ENCODE data around the gene KCNC1. TPM values are rescaled to one million over a fixed set of nuclear protein-coding genes. Genes with fewer than 3 reads are reported as not detected.

Gene KCNC1
- total and polyA plus RNA-seq, 7 experiments from 2014 or later = not detected

GRCh38 chr11:17730608-17731462 lies 3.7 kb upstream of the KCNC1 start:
- no peak overlapping the region for H3K4me3 Mint-ChIP-seq
- no peaks in the 10 kb centered on the region for H3K4me1 ChIP-seq (ENCODE audit: control insufficient read depth in 2 of 2, insufficient read depth in 2 of 2, low read length in 2 of 2)

GRCh38 chr11:17733261-17733660 lies 1.3 kb upstream of the KCNC1 start:
- H3K9me3 Mint-ChIP-seq = peaks cover 0 to 5% (median 0%) of the 10 kb centered on the region in 11 donors
- no peak overlapping the region for H3K4me3 ChIP-seq (ENCODE audit: low read length)
- H3K27ac Mint-ChIP-seq = no peak overlapping the region
- peaks cover 56 to 71% (median 59%) of the 10 kb centered on the region in 5 donors for H3K27me3 Mint-ChIP-seq
- no peak for ATAC-seq
- peaks cover 0 to 14% (median 10%) of the 10 kb centered on the region in 7 donors for H3K4me1 Mint-ChIP-seq
- H3K4me3 Mint-ChIP-seq = peak overlapping the region in 4 of 10 donors; percentile 11 to 71 (median 44)
- ChIA-PET CTCF (no interaction called here), POLR2A (no interaction called here)
- no peaks in the 10 kb centered on the region for H3K4me1 ChIP-seq (ENCODE audit: control insufficient read depth in 2 of 2, insufficient read depth in 2 of 2, low read length in 2 of 2)
- H3K27me3 ChIP-seq (ENCODE audit: control insufficient read depth in 2 of 2, insufficient read depth in 2 of 2, low read length in 2 of 2) = peaks cover 0 to 4% of the 10 kb centered on the region in 2 donors
- no peak for DNase-seq
- H3K36me3 Mint-ChIP-seq = peaks cover 0 to 5% (median 0%) of the 10 kb centered on the region in 5 donors
- H3K9me3 ChIP-seq (ENCODE audit: control insufficient read depth in 2 of 3, low read length in 3 of 3) = no peaks in the 10 kb centered on the region
- no peak overlapping the region for H3K27ac ChIP-seq (ENCODE audit: low read depth, low read length)
- no peaks in the 10 kb centered on the region for H3K36me3 ChIP-seq (ENCODE audit: control insufficient read depth in 2 of 3, insufficient read depth in 3 of 3, low read length in 3 of 3)
- intact Hi-C loops (cut with micrococcal nuclease) = loop anchor here in 1 of 2 donors (5.0 kb wide), 1 partner anchor 374 kb away; the partner anchor contains the start of gene SAAL1

More at GRCh38 chr11:17730608-17731462, 3.7 kb upstream of the KCNC1 start:
- Mint-ChIP-seq H3K9me3 (no peaks in the 10 kb centered on the region), H3K27ac (no peak overlapping the region), H3K27me3 (peaks cover 49 to 63% (median 58%) of the 10 kb centered on the region in 5 donors), H3K4me1 (peaks cover 0 to 10% (median 7%) of the 10 kb centered on the region in 7 donors), H3K36me3 (no peaks in the 10 kb centered on the region)
- intact Hi-C loops (cut with micrococcal nuclease) = loop anchor here in 1 of 2 donors (1.0 to 5.0 kb wide), 3 partner anchors 132 to 376 kb away; partner anchors contain the start of gene SAAL1
- no peaks in the 10 kb centered on the region for H3K36me3 ChIP-seq (ENCODE audit: control insufficient read depth in 2 of 3, insufficient read depth in 3 of 3, low read length in 3 of 3)
- ChIA-PET POLR2A (no interaction called here), CTCF (interaction anchor here (0.6 to 1.7 kb wide), 5 partner anchors 8 to 251 kb away, joined by 3 to 6 read pairs (median 3); no protein-coding TSS in a partner anchor)
- no peaks in the 10 kb centered on the region for H3K27me3 ChIP-seq (ENCODE audit: control insufficient read depth in 2 of 2, insufficient read depth in 2 of 2, low read length in 2 of 2)
- DNase-seq = peak in 8 of 9 donors; percentile 4 to 72 (median 32)
- no peak overlapping the region for H3K4me3 ChIP-seq (ENCODE audit: low read length)
- H3K9me3 ChIP-seq (ENCODE audit: control insufficient read depth in 2 of 3, low read length in 3 of 3) = no peaks in the 10 kb centered on the region
- no peak overlapping the region for H3K27ac ChIP-seq (ENCODE audit: low read depth, low read length)
- peak; percentile 74 for ATAC-seq

GRCh38 chr11:17734986-17735817 lies 621 bp downstream of the KCNC1 start:
- Histone ChIP-seq H3K27me3 (ENCODE audit: control insufficient read depth in 2 of 2, insufficient read depth in 2 of 2, low read length in 2 of 2) (peaks cover 0 to 6% of the 10 kb centered on the region in 2 donors), H3K27ac (ENCODE audit: low read depth, low read length) (no peak overlapping the region), H3K9me3 (ENCODE audit: control insufficient read depth in 2 of 3, low read length in 3 of 3) (no peaks in the 10 kb centered on the region), H3K4me3 (ENCODE audit: low read length) (no peak overlapping the region), H3K4me1 (ENCODE audit: control insufficient read depth in 2 of 2, insufficient read depth in 2 of 2, low read length in 2 of 2) (no peaks in the 10 kb centered on the region), H3K36me3 (ENCODE audit: control insufficient read depth in 2 of 3, insufficient read depth in 3 of 3, low read length in 3 of 3) (no peaks in the 10 kb centered on the region)
- intact Hi-C loops (cut with micrococcal nuclease) = loop anchor here in 1 of 2 donors (5.0 kb wide), 1 partner anchor 372 kb away; the partner anchor contains the start of gene SAAL1
- DNase-seq (peak in 2 of 9 donors; percentile 19 to 62), ATAC-seq (peak; percentile 41)
- Mint-ChIP-seq H3K27me3 (peaks cover 41 to 60% (median 46%) of the 10 kb centered on the region in 5 donors), H3K27ac (no peak overlapping the region), H3K9me3 (peaks cover 0 to 5% (median 0%) of the 10 kb centered on the region in 11 donors), H3K4me1 (peaks cover 0 to 14% (median 10%) of the 10 kb centered on the region in 7 donors), H3K4me3 (peak overlapping the region in 1 of 10 donors; percentile 55), H3K36me3 (peaks cover 0 to 5% (median 0%) of the 10 kb centered on the region in 5 donors)
- POLR2A ChIA-PET = no interaction called here
- CTCF ChIA-PET = no interaction called here

- Histone ChIP-seq H3K36me3 (ENCODE audit: control insufficient read depth in 2 of 3, insufficient read depth in 3 of 3, low read length in 3 of 3) (no peaks in the 10 kb centered on the region), H3K27me3 (ENCODE audit: control insufficient read depth in 2 of 2, insufficient read depth in 2 of 2, low read length in 2 of 2) (peaks cover 0 to 6% of the 10 kb centered on the region in 2 donors), H3K4me1 (ENCODE audit: control insufficient read depth in 2 of 2, insufficient read depth in 2 of 2, low read length in 2 of 2) (no peaks in the 10 kb centered on the region), H3K4me3 (ENCODE audit: low read length) (no peak overlapping the region), H3K9me3 (ENCODE audit: control insufficient read depth in 2 of 3, low read length in 3 of 3) (no peaks in the 10 kb centered on the region), H3K27ac (ENCODE audit: low read depth, low read length) (no peak overlapping the region)
- peaks cover 0 to 5% (median 0%) of the 10 kb centered on the region in 5 donors for H3K36me3 Mint-ChIP-seq
- peak overlapping the region in 2 of 10 donors; percentile 32 to 55 for H3K4me3 Mint-ChIP-seq
- POLR2A ChIA-PET = no interaction called here
- peaks cover 35 to 60% (median 38%) of the 10 kb centered on the region in 5 donors for H3K27me3 Mint-ChIP-seq
- ATAC-seq (no peak), DNase-seq (no peak)
- H3K27ac Mint-ChIP-seq = no peak overlapping the region
- H3K9me3 Mint-ChIP-seq = peaks cover 0 to 5% (median 0%) of the 10 kb centered on the region in 11 donors
- intact Hi-C loops (cut with micrococcal nuclease) = no loop called here
- CTCF ChIA-PET = no interaction called here
- H3K4me1 Mint-ChIP-seq = peaks cover 0 to 14% (median 8%) of the 10 kb centered on the region in 7 donors
Observed at GRCh38 chr11:17735818-17736578, 1.4 kb downstream of the KCNC1 start.

- no peak overlapping the region for H3K27ac ChIP-seq (ENCODE audit: low read depth, low read length)
- ChIA-PET CTCF (no interaction called here), POLR2A (no interaction called here)
- DNase-seq = no peak
- no peak for ATAC-seq
- H3K27ac Mint-ChIP-seq = no peak overlapping the region
- H3K9me3 ChIP-seq (ENCODE audit: control insufficient read depth in 2 of 3, low read length in 3 of 3) = no peaks in the 10 kb centered on the region
- peaks cover 0 to 5% (median 0%) of the 10 kb centered on the region in 11 donors for H3K9me3 Mint-ChIP-seq
- H3K36me3 Mint-ChIP-seq = peaks cover 0 to 5% (median 0%) of the 10 kb centered on the region in 5 donors
- no peak overlapping the region for H3K4me3 ChIP-seq (ENCODE audit: low read length)
- peaks cover 0 to 14% (median 8%) of the 10 kb centered on the region in 7 donors for H3K4me1 Mint-ChIP-seq
- no peaks in the 10 kb centered on the region for H3K4me1 ChIP-seq (ENCODE audit: control insufficient read depth in 2 of 2, insufficient read depth in 2 of 2, low read length in 2 of 2)
- peaks cover 35 to 57% (median 39%) of the 10 kb centered on the region in 5 donors for H3K27me3 Mint-ChIP-seq
- H3K4me3 Mint-ChIP-seq = peak overlapping the region in 4 of 10 donors; percentile 4 to 33 (median 17)
- peaks cover 0 to 6% of the 10 kb centered on the region in 2 donors for H3K27me3 ChIP-seq (ENCODE audit: control insufficient read depth in 2 of 2, insufficient read depth in 2 of 2, low read length in 2 of 2)
- H3K36me3 ChIP-seq (ENCODE audit: control insufficient read depth in 2 of 3, insufficient read depth in 3 of 3, low read length in 3 of 3) = no peaks in the 10 kb centered on the region
- intact Hi-C loops (cut with micrococcal nuclease) = no loop called here
Observed at GRCh38 chr11:17736579-17736893, 2.0 kb downstream of the KCNC1 start.
